ENCODE results near the gene SDK1. TPM values are rescaled to one million over a fixed set of nuclear protein-coding genes. Genes with fewer than 3 reads are reported as not detected.

The SDK1 gene
- total and polyA plus RNA-seq, 8 donors, result 1.6 to 11.2 (median 6.6) TPM

GRCh38 chr7:4066206-4066605, 765.2 kb downstream of the SDK1 start:
- no peaks in the 10 kb centered on the region for H3K9me3 ChIP-seq
- H3K27me3 ChIP-seq, result no peaks in the 10 kb centered on the region
- DNase-seq, result peak in 1 of 2 donors; percentile 3
- no peak overlapping the region for H3K4me3 ChIP-seq
- WGBS, 5 donors, result 76 to 86% (median 86%) methylated on average over 9 to 10 of the region's 10 CpGs
- TF ChIP-seq POLR2A (IDR thresholded peaks at IDR 0.05) (no peak), POLR2AphosphoS5 (IDR thresholded peaks at IDR 0.05) (no peak), EP300 (IDR thresholded peaks at IDR 0.05) (no peak), CTCF (IDR thresholded peaks at IDR 0.05) (no peak)
- H3K36me3 ChIP-seq, result peaks cover 0 to 3% (median 0%) of the 10 kb centered on the region in 4 donors
- intact Hi-C loops (cut with DNase I; ENCODE audit: low total_unique reads), result no loop called here
- no peaks in the 10 kb centered on the region for H3K4me1 ChIP-seq
- H3K27ac ChIP-seq, result no peak overlapping the region

- no peaks in the 10 kb centered on the region for H3K27me3 ChIP-seq
- no peak overlapping the region for H3K27ac ChIP-seq
- H3K4me1 ChIP-seq, result no peaks in the 10 kb centered on the region
- peaks cover 0 to 3% (median 0%) of the 10 kb centered on the region in 4 donors for H3K36me3 ChIP-seq
- intact Hi-C loops (cut with DNase I; ENCODE audit: low total_unique reads), result no loop called here
- no peak overlapping the region for H3K4me3 ChIP-seq
- DNase-seq, result peak in 1 of 2 donors; percentile 23
- TF ChIP-seq POLR2AphosphoS5 (IDR thresholded peaks at IDR 0.05), result no peak
- TF ChIP-seq EP300 (IDR thresholded peaks at IDR 0.05), result no peak
- TF ChIP-seq POLR2A (IDR thresholded peaks at IDR 0.05), result no peak
- no peak for TF ChIP-seq CTCF (IDR thresholded peaks at IDR 0.05)
- H3K9me3 ChIP-seq, result no peaks in the 10 kb centered on the region
- 82 to 94% (median 84%) methylated on average over 18 to 21 of the region's 21 CpGs for WGBS, 5 donors
These were observed 765.8 kb downstream of the SDK1 start for GRCh38 chr7:4066626-4067475.

- Histone ChIP-seq H3K36me3 (peaks cover 0 to 3% (median 0%) of the 10 kb centered on the region in 4 donors), H3K4me1 (no peaks in the 10 kb centered on the region), H3K9me3 (no peaks in the 10 kb centered on the region), H3K27ac (no peak overlapping the region), H3K27me3 (no peaks in the 10 kb centered on the region), H3K4me3 (no peak overlapping the region)
- TF ChIP-seq POLR2A (IDR thresholded peaks at IDR 0.05) (no peak), POLR2AphosphoS5 (IDR thresholded peaks at IDR 0.05) (no peak), CTCF (IDR thresholded peaks at IDR 0.05) (no peak)
- intact Hi-C loops (cut with DNase I; ENCODE audit: low total_unique reads), result no loop called here
- no peak for DNase-seq
These were observed 766.4 kb downstream of the SDK1 start for GRCh38 chr7:4067476-4067760.

GRCh38 chr7:4067874-4068273, 766.8 kb downstream of the SDK1 start:
- TF ChIP-seq POLR2A (IDR thresholded peaks at IDR 0.05) (no peak), POLR2AphosphoS5 (IDR thresholded peaks at IDR 0.05) (no peak), CTCF (IDR thresholded peaks at IDR 0.05) (no peak), EP300 (IDR thresholded peaks at IDR 0.05) (no peak)
- H3K27ac ChIP-seq, result no peak overlapping the region
- no peaks in the 10 kb centered on the region for H3K9me3 ChIP-seq
- H3K4me1 ChIP-seq, result no peaks in the 10 kb centered on the region
- H3K27me3 ChIP-seq, result no peaks in the 10 kb centered on the region
- H3K4me3 ChIP-seq, result no peak overlapping the region
- 76 to 89% (median 77%) methylated on average over 4 of the region's 4 CpGs for WGBS, 5 donors
- intact Hi-C loops (cut with DNase I; ENCODE audit: low total_unique reads), result no loop called here
- DNase-seq, result peak in 1 of 2 donors; percentile 7
- H3K36me3 ChIP-seq, result peaks cover 0 to 3% (median 0%) of the 10 kb centered on the region in 4 donors
